SH-SY5Y (cell line): Measurements from ENCODE around the gene SUMF1.

ENCODE experiments used
- GATA2 ChIP-seq: IDR thresholded peaks from 2 replicates; pipeline ENCODE4 v1.6.1; 2011; ENCODE audit warnings: mild to moderate bottlenecking, low read depth, low read length
- GATA3 ChIP-seq: IDR thresholded peaks from 2 replicates; pipeline ENCODE4 v1.6.1; 2011; ENCODE audit warnings: low read depth, mild to moderate bottlenecking, low read length, moderate library complexity

- TF ChIP-seq GATA2 = no peak
- no peak for TF ChIP-seq GATA3
Observed at GRCh38 chr3:4416427-4416945, 50.6 kb downstream of the SUMF1 start.
